Measurements from ENCODE around the gene FAM209A.
"Not testable (repeated sequence)": the region's sequence is repeated elsewhere in the genome, so short reads cannot be mapped to it uniquely, and the experiment has no call there.

FAM209A gene

GRCh38 chr20:56524444-56524843 is at the start of gene FAM209A:
TSS of gene FAM209A (plus strand) at chr20:56524744. CDS start at chr20:56524809, 65 bp downstream.
- in situ Hi-C loops (cut with HindIII; ENCODE audit: low sequenced_read_pairs), result not testable (repeated sequence)

GRCh38 chr20:56483970-56484369 is 40.6 kb upstream of the FAM209A start:
- in situ Hi-C loops (cut with HindIII; ENCODE audit: low sequenced_read_pairs), result no loop called here

- in situ Hi-C loops (cut with HindIII; ENCODE audit: low sequenced_read_pairs), result no loop called here
These were observed 37.3 kb upstream of the FAM209A start for GRCh38 chr20:56487216-56487615.

- in situ Hi-C loops (cut with HindIII; ENCODE audit: low sequenced_read_pairs), result no loop called here
These were observed 36.0 kb upstream of the FAM209A start for GRCh38 chr20:56488566-56488965.

GRCh38 chr20:56501116-56501515 is 23.4 kb upstream of the FAM209A start:
- in situ Hi-C loops (cut with HindIII; ENCODE audit: low sequenced_read_pairs), result no loop called here

GRCh38 chr20:56503916-56504315 is 20.6 kb upstream of the FAM209A start:
- in situ Hi-C loops (cut with HindIII; ENCODE audit: low sequenced_read_pairs), result no loop called here

GRCh38 chr20:56504373-56505005 is 20.1 kb upstream of the FAM209A start:
- in situ Hi-C loops (cut with HindIII; ENCODE audit: low sequenced_read_pairs), result no loop called here

GRCh38 chr20:56506103-56506502 is 18.4 kb upstream of the FAM209A start:
- in situ Hi-C loops (cut with HindIII; ENCODE audit: low sequenced_read_pairs), result no loop called here

- in situ Hi-C loops (cut with HindIII; ENCODE audit: low sequenced_read_pairs), result no loop called here
These were observed 12.6 kb upstream of the FAM209A start for GRCh38 chr20:56511926-56512325.

GRCh38 chr20:56513161-56514150 is 11.1 kb upstream of the FAM209A start:
- in situ Hi-C loops (cut with HindIII; ENCODE audit: low sequenced_read_pairs), result no loop called here

- in situ Hi-C loops (cut with HindIII; ENCODE audit: low sequenced_read_pairs), result no loop called here
These were observed 7.9 kb upstream of the FAM209A start for GRCh38 chr20:56516631-56517030.

GRCh38 chr20:56517211-56517610 is 7.3 kb upstream of the FAM209A start:
- in situ Hi-C loops (cut with HindIII; ENCODE audit: low sequenced_read_pairs), result no loop called here

GRCh38 chr20:56517641-56518040 is 6.9 kb upstream of the FAM209A start:
- in situ Hi-C loops (cut with HindIII; ENCODE audit: low sequenced_read_pairs), result no loop called here

GRCh38 chr20:56518126-56518525 is 6.4 kb upstream of the FAM209A start:
- in situ Hi-C loops (cut with HindIII; ENCODE audit: low sequenced_read_pairs), result no loop called here

GRCh38 chr20:56518721-56519398 is 5.7 kb upstream of the FAM209A start:
- in situ Hi-C loops (cut with HindIII; ENCODE audit: low sequenced_read_pairs), result no loop called here

- in situ Hi-C loops (cut with HindIII; ENCODE audit: low sequenced_read_pairs), result no loop called here
These were observed 5.0 kb upstream of the FAM209A start for GRCh38 chr20:56519551-56519950.

GRCh38 chr20:56520180-56520579 is 4.4 kb upstream of the FAM209A start:
- in situ Hi-C loops (cut with HindIII; ENCODE audit: low sequenced_read_pairs), result no loop called here

GRCh38 chr20:56520746-56521354 is 3.7 kb upstream of the FAM209A start:
- in situ Hi-C loops (cut with HindIII; ENCODE audit: low sequenced_read_pairs), result not testable (repeated sequence)

- in situ Hi-C loops (cut with HindIII; ENCODE audit: low sequenced_read_pairs), result no loop called here
These were observed 2.2 kb upstream of the FAM209A start for GRCh38 chr20:56522311-56522710.

GRCh38 chr20:56527521-56527920 is 3.0 kb downstream of the FAM209A start:
- in situ Hi-C loops (cut with HindIII; ENCODE audit: low sequenced_read_pairs), result no loop called here

GRCh38 chr20:56532946-56533345 is 8.4 kb downstream of the FAM209A start, which contains the start of gene FAM209B:
TSS of gene FAM209B (plus strand) at chr20:56533246. CDS start at chr20:56533342, 96 bp downstream.
- in situ Hi-C loops (cut with HindIII; ENCODE audit: low sequenced_read_pairs), result not testable (repeated sequence)

Data from endothelial cell of hepatic sinusoid (primary cell).